Panc1 (cell line): Measurements from ENCODE around the gene OGA. TPM values are rescaled to one million over a fixed set of nuclear protein-coding genes. Genes with fewer than 3 reads are reported as not detected.

ENCODE experiments used
- ATAC-seq: fragments of 200-7000 bp; cut with Tn5 transposase; 2 replicates; pipeline ENCODE4 v1.9.1; 2020; ENCODE audit warnings: mild to moderate bottlenecking, moderate library complexity
- BruUV-seq: library from RNA; stranded (reverse); fragments of 400-500 nt; replicated peaks from 2 replicates; lab custom pipeline; 2021; lab: Mats Ljungman, UMichigan
- CTCF ChIA-PET: fragments of 300-600 bp; sonication (Branson Sonifier 250); formaldehyde crosslinking; loops from one replicate; lab custom pipeline; 2022; ENCODE audit warnings: antibody characterized with exemption; lab: Charles Lee
- POLR2A ChIA-PET: fragments of 300-600 bp; sonication (Branson Sonifier 250); formaldehyde crosslinking; loops from one replicate; lab custom pipeline; 2022; ENCODE audit warnings: antibody characterized with exemption; lab: Charles Lee
- DNase-seq: peaks from one replicate; pipeline ENCODE4 v3.0.0-alpha.2; 2010; ENCODE audit warnings: low read depth, low spot score
- H3K27ac ChIP-seq: 2 replicates; pipeline ENCODE4 v1.5.1; 2011; ENCODE audit warnings: mild to moderate bottlenecking, low read length, inconsistent platforms
- H3K27me3 ChIP-seq: fragments of 200-500 bp; sonication (Bioruptor generic); 2 replicates; pipeline ENCODE4 v1.6.0; 2014; ENCODE audit warnings: low read length, inconsistent platforms; ENCODE audit not compliant: control insufficient read depth, insufficient read depth
- H3K36me3 ChIP-seq: fragments of 200-500 bp; sonication (Bioruptor generic); 2 replicates; pipeline ENCODE4 v1.5.1; 2014; ENCODE audit warnings: inconsistent platforms, mild to moderate bottlenecking, low read length, moderate library complexity; ENCODE audit not compliant: control insufficient read depth, insufficient read depth
- H3K4me1 ChIP-seq: 2 replicates; pipeline ENCODE4 v1.5.1; 2011; ENCODE audit warnings: inconsistent platforms, mild to moderate bottlenecking, low read length, moderate library complexity; ENCODE audit not compliant: control insufficient read depth, insufficient read depth
- H3K4me3 ChIP-seq, 2 experiments: 2 replicates each; pipeline ENCODE4 v1.5.1; 2011 to 2012; ENCODE audit warnings: low read depth in 2 of 2, low read length in 2 of 2, mild to moderate bottlenecking in 2 of 2, inconsistent platforms in 1 of 2, moderate library complexity in 1 of 2
- H3K9me3 ChIP-seq: fragments of 200-500 bp; sonication (Bioruptor generic); 2 replicates; pipeline ENCODE4 v1.5.1; 2014; ENCODE audit warnings: low read depth, mild to moderate bottlenecking, inconsistent platforms, low read length, moderate library complexity; ENCODE audit not compliant: control insufficient read depth, insufficient read depth
- CTCF ChIP-seq: fragments of 450-650 bp; IDR thresholded peaks from 2 replicates; pipeline ENCODE4 v1.5.1; 2017; ENCODE audit warnings: mild to moderate bottlenecking
- POLR2AphosphoS5 ChIP-seq: IDR thresholded peaks from 2 replicates; pipeline ENCODE4 v1.6.1; 2012; ENCODE audit warnings: mild to moderate bottlenecking, low read depth, low read length, moderate library complexity
- REST ChIP-seq, 2 experiments: IDR thresholded peaks; 2 replicates each; pipeline ENCODE4 v1.6.1; 2011 to 2012; ENCODE audit warnings: low read depth in 2 of 2, control low read depth in 1 of 2, low read length in 1 of 2, mild to moderate bottlenecking in 1 of 2, moderate library complexity in 1 of 2; ENCODE audit not compliant: insufficient read depth in 1 of 2
- SIN3A ChIP-seq: IDR thresholded peaks from 2 replicates; pipeline ENCODE4 v1.6.1; 2012; ENCODE audit warnings: low read depth, mild to moderate bottlenecking, low read length, moderate library complexity, borderline replicate concordance; ENCODE audit not compliant: insufficient read depth
- TCF7L2 ChIP-seq: IDR thresholded peaks from 2 replicates; pipeline ENCODE4 v1.6.1; 2011; ENCODE audit warnings: mild to moderate bottlenecking, low read depth, low read length, inconsistent platforms
- in situ Hi-C: cut with HindIII; loops from 2 replicates; pipeline ENCODE4 v1.10.0; 2016; ENCODE audit warnings: low sequenced_read_pairs, low pct_unique_long_range_greater_than_20kb
- intact Hi-C: fragments of 100-400 bp; cut with micrococcal nuclease; formaldehyde crosslinking; loops from one replicate; pipeline ENCODE4 v1.10.0; 2022; ENCODE audit not compliant: unreplicated experiment
- total RNA-seq: library from RNA; stranded (reverse); gene quantifications from one replicate; pipeline ENCODE4 v1.2.1, GENCODE V29; 2021; ENCODE audit not compliant: unreplicated experiment

Gene OGA
- total RNA-seq, 1 experiment from 2014 or later: 117 TPM

GRCh38 chr10:101856626-101857025 lies 38.4 kb upstream of the OGA start:
- intact Hi-C loops: no loop called here
- no peaks in the 10 kb centered on the region for H3K36me3 ChIP-seq
- no peak overlapping the region for H3K27ac ChIP-seq
- no TSS peak for BruUV-seq
- DNase-seq (no peak), ATAC-seq (no peak)
- peaks cover 7% of the 10 kb centered on the region; the same call in 1 of the 2 replicates for H3K9me3 ChIP-seq
- ChIA-PET POLR2A (interaction anchor here (0.7 kb wide), 1 partner anchor 169 kb away, joined by 6 read pairs; no protein-coding TSS in a partner anchor), CTCF (no interaction called here)
- no peak overlapping the region for H3K4me3 ChIP-seq
- in situ Hi-C loops: no loop called here
- H3K27me3 ChIP-seq: no peaks in the 10 kb centered on the region
- H3K4me1 ChIP-seq: no peaks in the 10 kb centered on the region
- TF ChIP-seq TCF7L2 (no peak), REST (IDR thresholded peaks at IDR 0.05; ENCODE audit: insufficient read depth in 1 of 2, low read depth in 2 of 2, low read length in 1 of 2) (no peak)

- TF ChIP-seq CTCF: no peak
- TF ChIP-seq TCF7L2: no peak
- TF ChIP-seq REST (IDR thresholded peaks at IDR 0.05; ENCODE audit: insufficient read depth in 1 of 2, low read depth in 2 of 2, low read length in 1 of 2): no peak
- no peak for TF ChIP-seq SIN3A
- no peak for TF ChIP-seq POLR2AphosphoS5
- Histone ChIP-seq H3K27me3 (no peaks in the 10 kb centered on the region), H3K4me1 (no peaks in the 10 kb centered on the region), H3K9me3 (no peaks in the 10 kb centered on the region), H3K36me3 (no peaks in the 10 kb centered on the region), H3K27ac (no peak overlapping the region), H3K4me3 (no peak overlapping the region)
- BruUV-seq: no TSS peak
- ChIA-PET CTCF (interaction anchor here (2.7 kb wide), 1 partner anchor 10 kb away, joined by 21 read pairs; no protein-coding TSS in a partner anchor), POLR2A (interaction anchor here (0.5 to 2.1 kb wide), 2 partner anchors 48 to 158 kb away, joined by 5 to 11 read pairs; no protein-coding TSS in a partner anchor)
- DNase-seq (no peak), ATAC-seq (no peak)
- intact Hi-C loops: no loop called here
- in situ Hi-C loops: no loop called here
Measured at GRCh38 chr10:101851411-101852116, 33.3 kb upstream of the OGA start.
